ENCODE measurements around the gene ACOX2.

The ACOX2 gene

GRCh38 chr3:58536501-58537411 is at the start of gene ACOX2:
Gene ACOX2, minus strand, starts transcription at chr3:58537190. Its CDS starts 2,084 bp downstream, at chr3:58535106.
- DNase-seq (ENCODE audit: low read depth): no peak
- TF ChIP-seq CTCF (IDR thresholded peaks at IDR 0.05; ENCODE audit: control insufficient read depth, extremely low read depth, insufficient read depth): no peak
- H3K4me3 ChIP-seq (ENCODE audit: low read depth, low read length): peak within 1 kb of the TSS; percentile 29; the same call in 1 of the 2 replicates

- H3K4me3 ChIP-seq (ENCODE audit: low read depth, low read length): no peak overlapping the region
- TF ChIP-seq CTCF (IDR thresholded peaks at IDR 0.05; ENCODE audit: control insufficient read depth, extremely low read depth, insufficient read depth): no peak
- no peak for DNase-seq (ENCODE audit: low read depth)
Observed at GRCh38 chr3:58585994-58586393, 49.0 kb upstream of the ACOX2 start.

- peak; percentile 58 for TF ChIP-seq CTCF (IDR thresholded peaks at IDR 0.05; ENCODE audit: control insufficient read depth, extremely low read depth, insufficient read depth)
- H3K4me3 ChIP-seq (ENCODE audit: low read depth, low read length): peak overlapping the region; percentile 56
- DNase-seq (ENCODE audit: low read depth): peak; percentile 13
Observed at GRCh38 chr3:58585005-58585786, 48.2 kb upstream of the ACOX2 start.

- DNase-seq (ENCODE audit: low read depth): no peak
- peak overlapping the region; percentile 56 for H3K4me3 ChIP-seq (ENCODE audit: low read depth, low read length)
- TF ChIP-seq CTCF (IDR thresholded peaks at IDR 0.05; ENCODE audit: control insufficient read depth, extremely low read depth, insufficient read depth): no peak
Observed at GRCh38 chr3:58584690-58585004, 47.7 kb upstream of the ACOX2 start.

GRCh38 chr3:58581328-58582091 is 44.5 kb upstream of the ACOX2 start:
- no peak for TF ChIP-seq CTCF (IDR thresholded peaks at IDR 0.05; ENCODE audit: control insufficient read depth, extremely low read depth, insufficient read depth)
- H3K4me3 ChIP-seq (ENCODE audit: low read depth, low read length): no peak overlapping the region
- no peak for DNase-seq (ENCODE audit: low read depth)

GRCh38 chr3:58580826-58581327 is 43.9 kb upstream of the ACOX2 start:
- no peak for TF ChIP-seq CTCF (IDR thresholded peaks at IDR 0.05; ENCODE audit: control insufficient read depth, extremely low read depth, insufficient read depth)
- H3K4me3 ChIP-seq (ENCODE audit: low read depth, low read length): no peak overlapping the region
- no peak for DNase-seq (ENCODE audit: low read depth)

Measured in LNCaP clone FGC (cell line).